ENCODE results near the gene GRIP1. TPM values are rescaled to one million over a fixed set of nuclear protein-coding genes. Genes with fewer than 3 reads are reported as not detected.

Gene GRIP1
- total RNA-seq, 4 donors from 2014 or later: 0.18 to 2.1 (median 0.34) TPM

DNA sequence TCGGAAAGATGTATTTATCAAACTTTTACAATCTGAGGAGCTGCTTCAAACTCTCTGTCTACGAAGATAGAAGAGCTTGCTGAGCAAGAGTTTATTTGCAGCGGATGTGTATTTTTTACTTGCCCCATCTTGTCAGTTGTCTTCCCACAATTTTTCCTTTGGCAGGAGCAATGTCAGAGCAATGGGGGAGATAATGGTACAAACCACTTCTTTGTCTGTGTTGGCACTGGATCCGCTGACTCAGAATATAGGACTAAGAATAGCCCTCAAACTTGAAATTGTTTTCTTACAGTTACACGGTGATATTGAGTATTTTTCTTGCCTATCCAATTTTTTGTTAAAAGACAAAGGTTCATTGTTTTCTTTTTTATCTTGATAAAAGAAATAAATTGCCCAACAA lies 348.9 kb downstream of the GRIP1 start:
- H3K9me3 ChIP-seq: no peaks in the 10 kb centered on the region
- intact Hi-C loops (cut with DNase I; ENCODE audit: low total_unique reads) (no loop called here), in situ Hi-C loops (cut with MboI; ENCODE audit: low sequenced_read_pairs in 4 of 4) (no loop called here)
- H3K36me3 ChIP-seq: no peaks in the 10 kb centered on the region
- no peak for TF ChIP-seq POLR2A (IDR thresholded peaks at IDR 0.05)
- TF ChIP-seq, protein P1, sequence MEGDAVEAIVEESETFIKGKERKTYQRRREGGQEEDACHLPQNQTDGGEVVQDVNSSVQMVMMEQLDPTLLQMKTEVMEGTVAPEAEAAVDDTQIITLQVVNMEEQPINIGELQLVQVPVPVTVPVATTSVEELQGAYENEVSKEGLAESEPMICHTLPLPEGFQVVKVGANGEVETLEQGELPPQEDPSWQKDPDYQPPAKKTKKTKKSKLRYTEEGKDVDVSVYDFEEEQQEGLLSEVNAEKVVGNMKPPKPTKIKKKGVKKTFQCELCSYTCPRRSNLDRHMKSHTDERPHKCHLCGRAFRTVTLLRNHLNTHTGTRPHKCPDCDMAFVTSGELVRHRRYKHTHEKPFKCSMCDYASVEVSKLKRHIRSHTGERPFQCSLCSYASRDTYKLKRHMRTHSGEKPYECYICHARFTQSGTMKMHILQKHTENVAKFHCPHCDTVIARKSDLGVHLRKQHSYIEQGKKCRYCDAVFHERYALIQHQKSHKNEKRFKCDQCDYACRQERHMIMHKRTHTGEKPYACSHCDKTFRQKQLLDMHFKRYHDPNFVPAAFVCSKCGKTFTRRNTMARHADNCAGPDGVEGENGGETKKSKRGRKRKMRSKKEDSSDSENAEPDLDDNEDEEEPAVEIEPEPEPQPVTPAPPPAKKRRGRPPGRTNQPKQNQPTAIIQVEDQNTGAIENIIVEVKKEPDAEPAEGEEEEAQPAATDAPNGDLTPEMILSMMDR (IDR thresholded peaks at IDR 0.05 in 4 of 5, conservative IDR thresholded peaks at IDR 0.05 in 1 of 5): no peak
- no peak overlapping the region for H3K27ac ChIP-seq
- no peak overlapping the region for H3K4me3 ChIP-seq
- ATAC-seq (no peak), DNase-seq (no peak)
- H3K4me1 ChIP-seq: no peaks in the 10 kb centered on the region
- no peaks in the 10 kb centered on the region for H3K27me3 ChIP-seq

DNA sequence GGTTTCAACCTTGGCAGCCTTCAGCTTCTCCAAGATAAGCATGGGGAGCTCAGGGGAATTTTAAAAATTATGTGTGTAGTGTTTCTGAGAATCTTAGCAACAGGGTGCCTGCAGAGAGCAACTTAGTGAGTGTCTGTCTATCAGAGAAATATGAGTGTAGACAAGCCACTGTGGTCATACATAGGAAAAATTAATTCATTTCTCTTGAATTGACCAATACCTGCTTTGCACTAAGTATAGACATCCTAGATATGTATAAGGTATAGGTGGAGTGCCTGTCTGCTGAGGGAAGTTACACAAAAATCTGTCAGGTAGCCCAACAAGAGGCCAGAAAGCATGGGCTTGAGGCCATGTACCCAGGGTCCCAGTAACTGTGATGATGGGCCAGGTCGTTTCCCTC lies 355.9 kb downstream of the GRIP1 start:
- Histone ChIP-seq H3K4me3 (no peak overlapping the region), H3K27ac (no peak overlapping the region), H3K9me3 (no peaks in the 10 kb centered on the region), H3K36me3 (no peaks in the 10 kb centered on the region), H3K4me1 (no peaks in the 10 kb centered on the region), H3K27me3 (no peaks in the 10 kb centered on the region)
- in situ Hi-C loops (cut with MboI; ENCODE audit: low sequenced_read_pairs in 4 of 4) (loop anchor here in 1 of 4 donors (25.0 kb wide), 1 partner anchor 161 kb away; the partner anchor contains the start of gene TMBIM4), intact Hi-C loops (cut with DNase I; ENCODE audit: low total_unique reads) (no loop called here)
- TF ChIP-seq, protein P1 (IDR thresholded peaks at IDR 0.05 in 4 of 5, conservative IDR thresholded peaks at IDR 0.05 in 1 of 5): no peak
- no peak for TF ChIP-seq POLR2A (IDR thresholded peaks at IDR 0.05)
- ATAC-seq: no peak
- no peak for DNase-seq

DNA sequence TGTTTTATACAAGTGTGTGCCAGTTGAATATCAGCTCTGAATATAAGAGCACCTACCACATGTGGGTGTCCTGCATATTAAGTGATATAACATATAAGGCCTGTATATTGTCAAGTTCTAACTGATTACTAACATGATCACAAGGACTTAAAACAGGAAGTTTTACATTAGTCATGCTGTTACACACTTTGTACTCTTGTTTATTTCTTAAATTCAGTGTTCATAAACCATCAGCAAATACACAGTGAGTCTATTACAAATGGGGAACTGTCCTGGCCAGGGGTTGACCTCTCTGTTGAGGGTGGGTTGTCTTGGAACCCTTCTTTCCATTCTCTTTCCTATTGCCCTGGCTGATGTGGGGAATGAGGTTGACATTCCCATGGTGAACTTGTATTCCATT lies 357.4 kb downstream of the GRIP1 start:
- TF ChIP-seq POLR2A (IDR thresholded peaks at IDR 0.05): no peak
- TF ChIP-seq, protein P1 (IDR thresholded peaks at IDR 0.05 in 4 of 5, conservative IDR thresholded peaks at IDR 0.05 in 1 of 5): no peak
- Histone ChIP-seq H3K9me3 (no peaks in the 10 kb centered on the region), H3K27ac (no peak overlapping the region), H3K4me1 (no peaks in the 10 kb centered on the region), H3K4me3 (no peak overlapping the region), H3K27me3 (no peaks in the 10 kb centered on the region), H3K36me3 (no peaks in the 10 kb centered on the region)
- no peak for DNase-seq
- ATAC-seq: no peak
- intact Hi-C loops (cut with DNase I; ENCODE audit: low total_unique reads): no loop called here
- in situ Hi-C loops (cut with MboI; ENCODE audit: low sequenced_read_pairs in 4 of 4): loop anchor here in 1 of 4 donors (25.0 kb wide), 1 partner anchor 159 kb away; the partner anchor contains the start of gene TMBIM4

DNA sequence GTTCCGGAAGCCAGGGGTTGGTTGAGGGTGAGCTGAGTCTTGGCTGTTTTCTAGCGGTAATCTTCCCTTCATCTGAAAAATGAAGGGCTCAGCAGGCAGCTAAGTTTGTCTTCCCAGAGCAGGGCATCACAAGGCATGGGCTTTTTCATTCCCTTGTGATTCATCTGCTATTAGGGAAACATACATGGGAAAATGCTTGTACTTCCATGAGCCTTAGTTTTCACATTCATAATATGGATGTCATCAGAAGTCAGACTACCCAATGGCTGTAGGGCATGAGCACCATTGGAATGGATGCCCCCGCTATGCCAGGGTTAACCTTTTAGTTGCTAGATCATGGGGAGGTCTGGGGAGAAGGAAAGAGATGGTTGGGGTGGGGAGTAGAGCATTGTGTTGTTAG lies 357.9 kb downstream of the GRIP1 start:
- in situ Hi-C loops (cut with MboI; ENCODE audit: low sequenced_read_pairs in 4 of 4): loop anchor here in 1 of 4 donors (25.0 kb wide), 1 partner anchor 159 kb away; the partner anchor contains the start of gene TMBIM4
- ATAC-seq (no peak), DNase-seq (no peak)
- intact Hi-C loops (cut with DNase I; ENCODE audit: low total_unique reads): no loop called here
- Histone ChIP-seq H3K4me1 (no peaks in the 10 kb centered on the region), H3K27ac (no peak overlapping the region), H3K36me3 (no peaks in the 10 kb centered on the region), H3K4me3 (no peak overlapping the region), H3K9me3 (no peaks in the 10 kb centered on the region), H3K27me3 (no peaks in the 10 kb centered on the region)
- TF ChIP-seq, protein P1 (IDR thresholded peaks at IDR 0.05 in 4 of 5, conservative IDR thresholded peaks at IDR 0.05 in 1 of 5): no peak
- TF ChIP-seq POLR2A (IDR thresholded peaks at IDR 0.05): no peak
